GM18868 (cell line): Measurements from ENCODE around the gene GCN1.

ENCODE experiments used
- ATAC-seq: cut with Tn5 transposase; IDR thresholded peaks from one replicate; pipeline ENCODE4 v1.9.1; 2021; ENCODE audit warnings: mild to moderate bottlenecking, moderate library complexity; ENCODE audit not compliant: unreplicated experiment

The GCN1 gene

GRCh38 chr12:120098756-120099470 lies 95.6 kb downstream of the GCN1 start:
- no peak for ATAC-seq

DNA sequence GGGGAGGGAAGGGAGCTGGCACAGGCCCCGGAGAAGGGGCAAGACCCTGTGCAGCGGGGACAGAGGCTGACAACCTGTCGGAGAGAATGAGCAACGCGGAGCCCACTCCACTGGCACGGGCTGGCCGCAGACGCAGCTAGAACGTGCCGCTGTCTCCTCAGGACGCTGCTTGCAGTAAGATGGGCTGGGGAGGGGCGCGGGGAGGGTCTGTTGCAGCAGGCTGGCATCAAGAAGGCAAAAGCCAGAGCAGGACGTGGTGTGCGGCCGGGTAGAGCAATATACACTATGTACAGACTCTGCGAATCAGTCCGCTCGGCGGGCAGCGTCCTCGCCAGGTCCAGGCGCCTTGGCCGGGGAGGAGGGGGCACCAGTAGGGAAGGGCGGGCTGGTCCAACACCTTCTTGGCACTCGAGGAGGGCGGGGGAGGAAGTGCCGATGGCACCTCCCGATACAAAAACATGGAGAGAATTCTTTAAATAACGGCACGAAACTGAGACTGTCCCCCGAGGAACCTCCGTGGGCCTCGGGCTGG lies 97.8 kb downstream of the GCN1 start:
- no peak for ATAC-seq

DNA sequence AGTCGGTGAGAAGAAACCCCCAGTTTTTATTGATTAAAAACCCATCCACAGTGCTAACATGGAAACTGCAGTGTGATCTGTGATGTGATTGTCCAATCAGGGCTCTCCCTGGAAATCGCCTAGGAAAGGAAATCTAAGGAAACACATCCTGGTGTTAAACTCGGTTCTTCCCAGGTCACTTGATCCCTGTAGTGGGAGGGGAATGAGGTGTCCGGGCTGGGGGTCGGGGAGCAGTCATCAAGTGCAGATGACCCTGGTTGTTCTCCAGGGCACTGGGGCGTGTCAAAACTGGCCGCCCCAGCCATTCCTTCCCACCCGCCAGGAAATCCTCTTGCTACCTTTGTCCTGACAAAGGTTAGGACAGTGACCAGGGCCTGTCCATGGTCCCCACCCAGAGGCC lies 98.8 kb downstream of the GCN1 start:
- ATAC-seq: no peak

- no peak for ATAC-seq
These were observed 99.2 kb downstream of the GCN1 start for GRCh38 chr12:120095331-120095730.

DNA sequence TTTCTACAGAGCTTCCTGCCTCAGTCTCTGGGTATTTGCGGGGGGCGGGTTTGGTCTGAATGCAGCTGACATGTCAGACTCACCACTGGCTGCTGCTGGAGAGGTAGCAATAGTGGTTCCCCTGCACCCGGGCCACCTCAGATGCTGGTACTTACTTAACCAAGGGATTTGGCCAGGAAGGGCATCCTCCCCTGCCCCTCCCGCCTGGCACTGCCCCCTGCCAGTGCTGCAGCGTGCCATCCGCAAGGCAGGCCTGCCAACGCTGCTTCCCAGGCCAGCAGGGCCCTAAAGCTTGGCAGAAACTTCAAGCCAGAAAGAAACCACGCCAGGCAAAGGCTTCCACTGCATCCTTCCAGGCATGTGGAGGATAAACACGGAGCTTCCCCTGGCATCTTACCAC lies 100.0 kb downstream of the GCN1 start:
- no peak for ATAC-seq

DNA sequence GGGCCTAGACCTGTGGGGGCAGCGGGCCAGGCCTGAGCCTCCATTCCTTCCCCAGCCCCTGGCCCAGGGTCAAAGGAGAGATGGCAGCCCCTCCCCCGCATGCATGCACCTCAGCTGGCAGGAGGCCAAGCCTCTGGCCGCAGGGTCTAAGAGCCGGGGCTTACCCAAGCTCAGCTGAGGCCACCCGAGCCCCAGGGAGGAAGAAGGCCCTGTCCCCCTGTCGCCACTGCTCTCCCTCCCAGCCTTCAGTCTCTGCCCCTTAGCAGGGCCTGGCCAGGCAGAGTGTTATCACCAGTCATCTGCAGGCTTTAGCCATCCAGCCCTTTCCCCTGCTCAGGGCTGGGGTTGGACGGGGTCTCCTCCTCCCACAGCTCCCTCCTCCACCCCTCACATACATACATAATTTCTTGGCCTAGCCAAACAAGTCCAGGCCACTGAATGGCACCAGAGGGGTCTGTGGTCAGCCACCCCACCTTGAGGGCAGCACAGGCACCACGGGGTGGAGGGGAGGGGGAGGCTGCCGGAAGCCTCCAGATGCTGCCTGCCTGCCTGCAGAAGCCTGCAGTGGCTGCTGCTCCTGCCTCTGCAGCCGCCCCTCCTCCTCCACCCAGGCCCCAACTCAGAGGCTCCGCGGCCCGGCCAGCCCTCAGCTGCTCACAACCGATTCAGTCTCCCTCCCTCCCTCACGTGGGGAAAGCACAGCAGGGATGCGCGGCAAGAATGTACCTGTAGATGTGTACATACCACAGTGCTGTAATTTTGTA lies 100.7 kb downstream of the GCN1 start:
- no peak for ATAC-seq

GRCh38 chr12:120093336-120093591 lies 101.3 kb downstream of the GCN1 start:
- ATAC-seq: no peak

DNA sequence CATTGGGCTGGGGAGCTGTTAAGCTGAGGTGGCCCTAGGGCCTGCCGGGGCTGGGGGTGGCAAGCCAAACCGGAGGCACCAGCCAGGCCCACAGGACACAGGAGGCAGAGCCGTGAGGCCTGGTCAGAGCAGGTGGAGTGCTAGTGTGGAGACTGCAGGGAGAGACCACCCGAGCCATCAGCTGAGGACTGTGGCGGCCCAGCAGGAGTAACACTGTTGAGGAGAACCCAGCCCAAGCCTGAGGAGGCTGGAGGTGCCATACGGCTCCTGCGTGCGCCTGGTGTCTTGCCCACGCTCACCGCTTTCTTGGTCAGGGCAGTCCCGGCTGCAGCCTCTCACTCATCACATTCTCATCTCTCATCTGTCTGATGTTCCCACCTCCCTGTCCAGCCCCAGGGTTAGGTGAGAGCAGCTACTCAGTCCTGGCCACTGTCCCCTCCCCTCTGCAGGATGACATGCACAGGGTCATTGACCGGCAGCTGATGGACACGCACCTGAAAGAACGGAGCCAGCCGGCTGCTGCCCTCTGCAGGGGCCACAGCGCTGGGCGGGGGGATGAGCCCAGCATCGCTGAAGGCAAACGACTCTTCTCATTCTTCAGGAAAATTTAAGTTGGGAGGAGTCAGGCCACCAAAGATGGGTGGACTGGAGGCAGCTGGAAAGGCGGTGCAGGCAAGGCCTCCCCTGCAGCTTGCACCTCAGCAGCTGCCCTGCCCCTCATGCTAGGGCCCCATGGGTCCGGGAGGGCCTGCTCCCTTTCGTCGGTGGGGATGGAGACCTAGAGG lies 101.8 kb downstream of the GCN1 start:
- ATAC-seq: no peak

GRCh38 chr12:120091371-120092090 lies 103.0 kb downstream of the GCN1 start:
- ATAC-seq: no peak

DNA sequence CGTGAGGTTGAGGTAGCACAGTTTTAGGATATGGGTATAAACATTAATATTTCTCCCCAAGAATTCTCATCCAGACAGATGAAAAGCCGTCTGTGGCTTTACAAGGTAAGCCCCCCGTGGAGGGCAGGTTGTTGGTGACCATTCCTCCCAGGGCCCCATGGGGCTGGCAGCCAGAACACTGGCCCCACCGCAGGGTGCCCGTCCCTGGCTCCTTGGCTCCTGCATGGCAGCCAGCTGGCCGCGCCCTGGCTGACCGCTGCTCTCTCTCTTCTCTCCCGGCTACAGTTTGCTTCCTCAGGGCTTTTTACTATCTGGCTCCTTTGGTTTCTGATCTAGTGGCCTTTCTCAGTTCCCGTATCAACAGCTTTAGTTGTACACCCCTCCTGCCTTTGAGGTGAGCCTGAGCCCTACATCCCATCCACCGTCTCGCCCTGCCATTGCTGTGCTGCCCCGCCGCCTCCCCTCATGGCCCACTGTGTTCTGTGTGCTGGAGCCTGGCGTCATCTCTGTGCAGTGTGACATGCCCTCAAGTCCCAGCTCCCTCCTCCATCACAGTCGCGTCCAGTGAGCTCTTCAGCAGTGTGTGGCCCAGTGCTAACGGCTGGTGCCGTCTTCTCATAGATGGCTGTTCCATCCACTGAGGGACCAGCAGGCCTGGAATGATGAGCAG lies 103.8 kb downstream of the GCN1 start:
- ATAC-seq: no peak

DNA sequence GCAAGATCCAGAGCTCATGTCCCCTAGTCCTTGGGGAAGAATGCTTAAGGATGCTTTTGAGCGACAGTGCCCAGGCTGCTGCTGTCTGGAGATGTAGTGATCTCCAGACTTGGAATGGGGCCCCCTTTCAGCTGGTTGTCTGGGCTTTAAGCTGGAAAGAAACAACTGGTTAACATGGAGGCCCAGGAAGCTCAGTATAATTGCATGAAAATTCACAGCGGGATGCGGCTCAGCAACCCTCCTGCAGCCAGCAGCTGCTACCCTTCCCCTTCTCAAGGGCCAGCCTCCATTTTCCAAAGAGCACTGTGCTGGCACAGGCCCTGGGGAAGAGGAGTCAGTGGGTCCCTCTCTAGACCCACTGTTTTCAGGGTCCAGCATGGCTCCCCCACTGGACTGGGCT lies 104.3 kb downstream of the GCN1 start:
- ATAC-seq: no peak

GRCh38 chr12:120089796-120090195 lies 104.7 kb downstream of the GCN1 start:
- ATAC-seq: no peak

DNA sequence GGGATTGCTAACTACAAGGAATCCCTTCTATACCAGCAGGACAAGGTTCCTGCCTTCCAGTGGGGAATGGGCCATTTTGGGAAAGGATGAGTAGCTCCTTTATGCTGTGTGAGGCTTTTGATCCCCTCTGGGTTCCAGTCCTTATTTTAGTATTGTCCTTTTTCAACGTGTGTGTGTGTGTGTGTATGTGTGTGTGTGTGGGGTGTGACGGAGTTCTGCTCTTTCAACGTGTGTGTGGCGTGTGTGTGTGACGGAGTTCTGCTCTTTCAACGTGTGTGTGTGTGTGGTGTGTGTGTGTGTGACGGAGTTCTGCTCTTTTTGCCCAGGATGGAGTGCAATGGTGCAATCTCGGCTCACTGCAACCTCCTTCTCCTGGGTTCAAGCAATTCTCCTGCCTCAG lies 105.4 kb downstream of the GCN1 start:
- no peak for ATAC-seq

DNA sequence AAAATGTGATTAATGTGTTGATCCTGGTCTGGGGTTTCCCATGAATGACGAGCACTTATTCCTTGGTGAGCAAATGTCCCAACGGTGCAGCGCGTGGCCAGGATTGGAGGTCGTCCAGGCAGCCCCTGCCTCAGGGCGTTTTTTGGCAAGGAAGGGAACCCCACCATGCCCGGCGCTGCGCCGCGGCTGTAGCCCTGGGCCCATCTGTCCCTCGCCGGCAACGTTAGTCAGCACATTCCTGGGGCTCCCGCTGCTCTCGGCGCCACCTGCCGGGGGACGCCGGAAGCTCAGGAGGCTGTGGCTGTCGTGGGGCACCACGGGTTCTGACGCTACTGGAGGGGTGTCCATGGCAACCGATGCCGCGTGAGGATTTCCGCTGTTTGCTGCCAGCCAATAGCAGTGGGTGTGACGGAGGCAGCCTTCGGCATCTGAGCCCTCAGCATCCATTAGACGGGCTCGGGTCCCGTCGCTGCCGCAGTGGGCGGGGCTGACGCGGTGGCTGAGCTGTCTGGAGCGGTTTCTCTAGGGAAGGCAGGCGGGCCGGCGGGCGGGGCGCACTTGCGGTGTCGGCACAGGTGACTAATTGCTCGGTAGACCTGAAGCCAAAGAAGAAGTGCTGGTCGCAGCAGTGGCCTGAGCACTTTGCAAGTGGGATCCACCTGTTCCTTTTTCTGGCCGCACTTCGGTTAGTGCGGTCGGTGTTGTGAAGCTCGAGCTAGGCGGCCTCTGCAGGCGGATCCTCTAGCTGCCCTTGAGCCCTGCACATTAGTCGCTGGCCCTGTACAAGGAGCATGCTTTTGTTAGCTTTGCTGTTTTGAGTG lies 107.5 kb downstream of the GCN1 start:
- ATAC-seq: peak; percentile 98

GRCh38 chr12:120085920-120086645 lies 108.4 kb downstream of the GCN1 start:
- no peak for ATAC-seq

- no peak for ATAC-seq
These were observed 112.9 kb downstream of the GCN1 start for GRCh38 chr12:120081641-120082040.

DNA sequence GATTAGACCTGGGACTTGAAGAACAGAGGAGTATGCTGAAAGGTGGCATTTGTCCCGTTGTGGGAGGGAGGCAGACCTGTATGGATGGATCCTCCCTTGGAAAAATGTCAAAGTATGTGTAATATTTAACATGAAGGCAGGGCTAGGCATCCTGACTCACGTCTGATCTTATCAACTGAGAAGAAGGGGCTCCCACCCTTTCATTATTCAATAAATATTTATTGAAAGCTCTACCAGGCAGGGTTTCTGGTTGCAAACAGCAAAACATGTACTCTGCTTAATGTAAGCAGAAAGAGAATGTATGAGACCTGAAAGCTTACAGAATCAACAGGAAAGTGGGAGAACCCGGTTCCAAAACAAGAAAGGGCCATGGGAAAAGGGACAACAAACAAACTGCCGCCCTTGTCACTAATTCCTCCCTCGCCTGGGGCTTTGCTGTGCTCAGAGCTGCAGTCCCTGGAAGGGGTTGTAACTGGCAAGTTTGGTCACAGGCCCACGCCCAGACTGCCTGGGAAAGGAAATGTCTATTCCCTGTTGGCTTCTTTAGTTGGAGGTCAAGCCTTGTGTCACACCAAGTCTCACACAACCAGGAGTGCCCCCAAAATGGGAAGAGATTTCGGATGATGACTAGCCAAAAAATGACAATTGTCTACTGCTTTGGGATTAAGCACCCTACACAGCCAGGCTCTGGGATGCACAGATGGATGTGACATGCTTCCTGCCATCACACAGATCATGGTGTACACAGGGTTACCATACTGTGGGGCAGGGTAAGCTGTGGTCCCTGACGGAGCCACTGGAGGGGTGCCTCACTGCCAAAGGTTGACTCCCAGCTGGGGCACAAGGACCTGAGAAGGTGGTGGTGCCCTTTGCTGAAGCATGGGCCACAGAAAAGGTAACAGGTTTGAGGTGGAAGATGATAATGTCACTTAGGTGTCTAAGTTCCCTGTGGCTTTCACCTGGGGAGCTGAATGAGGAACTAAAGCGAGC lies 114.8 kb downstream of the GCN1 start:
- ATAC-seq: no peak

GRCh38 chr12:120078868-120079267 lies 115.6 kb downstream of the GCN1 start:
- ATAC-seq: no peak
